SHP77 (cell line): Measurements from ENCODE around the gene C8G.

ENCODE experiments used
- DNase-seq, 2 experiments: peaks; one replicate each; lab custom pipeline; 2025; lab: John Stamatoyannopoulos, UW

Gene C8G

DNA sequence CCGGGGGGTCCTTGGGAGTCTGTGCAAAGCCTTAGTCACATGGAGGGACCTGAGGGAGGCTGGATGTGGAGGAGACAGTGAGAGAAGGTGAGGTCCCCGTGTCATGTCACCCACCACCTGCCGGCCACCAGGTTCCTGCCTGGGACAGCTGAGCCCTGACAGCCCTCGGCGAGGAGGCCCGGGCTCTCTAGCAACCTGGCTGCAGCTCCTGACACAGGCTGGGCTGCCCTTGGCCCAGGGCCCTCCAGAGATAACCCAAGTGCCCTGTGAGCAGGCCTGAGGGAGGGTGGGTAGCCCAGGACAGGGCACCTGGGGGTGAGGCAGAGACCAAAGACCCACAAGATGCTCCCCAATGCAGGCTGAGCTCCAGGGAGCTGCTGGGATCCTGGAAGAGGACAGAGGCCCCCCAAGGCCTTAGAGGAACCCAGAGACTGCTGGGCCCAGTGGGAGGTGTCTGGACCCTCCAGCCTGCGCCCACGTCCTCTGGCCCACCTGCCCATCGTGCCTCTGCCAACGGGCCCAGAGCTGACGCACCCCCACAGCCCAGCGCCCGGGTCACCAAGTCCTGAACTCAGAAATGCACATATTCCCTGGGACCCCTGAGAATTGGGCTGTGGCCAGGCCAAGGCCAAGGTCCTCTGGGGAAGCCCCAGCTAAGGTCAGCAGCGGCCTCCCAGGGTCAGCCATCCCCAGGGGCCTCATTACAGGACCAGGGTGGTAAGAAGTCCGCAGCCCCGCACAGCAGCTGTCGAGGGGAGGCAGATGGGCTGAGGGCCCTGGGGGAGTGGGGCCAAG lies 23.5 kb downstream of the C8G start:
- DNase-seq = no peak

DNA sequence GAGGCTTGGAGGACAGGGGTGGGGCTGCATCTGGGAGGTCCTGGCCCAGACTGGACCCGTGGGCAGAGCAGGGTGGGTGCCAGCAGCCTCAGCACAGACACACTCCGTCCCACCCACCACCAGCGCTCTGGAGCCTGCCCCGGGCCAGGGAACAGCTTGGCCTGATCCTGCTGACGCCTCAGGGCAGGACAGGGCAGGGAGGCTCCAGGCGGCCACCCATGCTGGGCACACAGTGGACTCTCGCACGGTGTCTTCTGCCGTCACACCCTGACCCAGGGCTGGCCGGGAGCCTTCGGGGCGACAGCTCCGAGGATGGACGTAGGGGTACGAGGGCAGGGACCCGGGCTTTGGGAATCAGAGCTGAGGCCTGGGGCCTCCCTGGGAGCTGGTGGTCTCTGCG lies 24.1 kb downstream of the C8G start:
- DNase-seq = no peak

DNA sequence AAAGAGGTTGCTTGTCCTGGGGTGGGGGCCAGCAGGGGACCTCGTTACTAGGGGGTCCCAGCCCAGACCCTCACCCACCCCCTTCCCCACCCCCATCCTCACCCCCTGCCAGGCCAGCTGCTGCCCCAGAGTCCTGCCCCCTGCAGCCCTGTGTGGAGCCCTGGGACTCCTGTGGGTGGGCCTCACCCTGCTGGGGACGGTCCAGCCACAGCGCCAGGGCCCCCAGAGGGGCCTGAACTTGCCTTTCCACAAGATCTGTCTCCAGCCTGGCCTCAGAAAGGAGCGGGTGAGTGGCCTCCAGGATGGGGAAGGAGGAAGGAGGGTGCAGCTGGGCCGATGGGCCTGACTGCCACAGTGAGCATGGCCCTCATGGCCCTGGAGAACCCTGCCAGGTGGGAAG lies 24.7 kb downstream of the C8G start:
- DNase-seq = no peak

DNA sequence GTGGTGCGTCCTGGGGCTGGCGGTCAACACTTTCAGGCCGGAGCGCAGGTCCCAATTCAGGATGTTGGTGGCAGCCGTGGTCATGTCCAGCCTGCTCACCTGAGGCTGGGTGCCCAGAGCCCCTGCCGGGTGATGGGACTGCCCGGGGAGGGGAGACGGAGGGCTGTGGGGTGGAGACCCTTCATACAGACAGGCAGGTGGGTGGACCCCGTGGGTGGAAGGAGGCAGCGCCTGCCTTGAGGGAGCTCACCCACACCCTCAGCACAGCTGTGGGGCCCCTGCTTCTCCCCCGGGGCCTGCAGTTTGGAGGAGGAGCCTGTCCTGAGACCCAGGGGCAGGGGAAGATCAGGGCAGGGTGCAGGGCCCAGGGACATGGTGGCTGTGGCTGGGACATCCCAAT lies 25.3 kb downstream of the C8G start:
- no peak for DNase-seq

DNA sequence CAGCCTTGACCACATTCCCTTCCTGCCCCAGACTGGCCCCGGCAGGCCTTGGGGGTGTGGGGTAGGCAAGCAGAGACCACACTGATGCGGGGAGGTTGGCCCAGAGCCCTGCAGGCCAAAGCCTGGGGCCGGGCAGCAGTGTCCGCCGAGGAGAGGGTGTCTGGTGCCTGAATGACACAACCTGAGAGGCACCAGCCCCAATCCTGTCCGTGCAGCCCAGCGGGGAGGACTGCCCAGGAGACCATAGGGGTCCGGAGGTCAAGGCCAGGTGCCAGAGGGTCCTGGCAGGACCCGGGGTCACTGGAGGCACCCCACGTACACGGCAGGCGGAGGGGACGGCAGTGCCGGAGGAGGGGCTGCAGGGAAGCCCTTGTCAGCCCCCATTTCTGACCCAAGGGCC lies 26.7 kb downstream of the C8G start:
- DNase-seq = no peak

DNA sequence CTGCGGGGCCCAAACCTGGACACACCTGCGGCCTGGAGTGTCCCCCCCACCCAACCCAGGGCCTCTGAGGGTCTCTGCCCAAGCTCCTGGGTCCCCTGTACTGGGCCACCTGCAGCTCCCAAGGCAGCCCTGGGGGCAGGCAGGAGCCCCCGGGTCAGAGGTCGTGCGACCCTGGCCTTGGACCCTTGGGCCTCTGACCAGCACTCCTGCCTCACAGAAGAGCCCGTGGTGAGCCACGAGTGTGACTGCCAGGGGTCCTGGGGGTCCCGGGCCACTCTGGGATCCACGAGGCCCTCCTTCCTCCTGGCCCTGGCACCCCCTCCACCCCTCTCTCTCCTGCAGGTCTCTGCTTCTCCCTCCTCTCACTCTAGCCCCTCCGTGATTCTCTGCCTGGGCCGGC lies 27.3 kb downstream of the C8G start:
- no peak for DNase-seq

DNA sequence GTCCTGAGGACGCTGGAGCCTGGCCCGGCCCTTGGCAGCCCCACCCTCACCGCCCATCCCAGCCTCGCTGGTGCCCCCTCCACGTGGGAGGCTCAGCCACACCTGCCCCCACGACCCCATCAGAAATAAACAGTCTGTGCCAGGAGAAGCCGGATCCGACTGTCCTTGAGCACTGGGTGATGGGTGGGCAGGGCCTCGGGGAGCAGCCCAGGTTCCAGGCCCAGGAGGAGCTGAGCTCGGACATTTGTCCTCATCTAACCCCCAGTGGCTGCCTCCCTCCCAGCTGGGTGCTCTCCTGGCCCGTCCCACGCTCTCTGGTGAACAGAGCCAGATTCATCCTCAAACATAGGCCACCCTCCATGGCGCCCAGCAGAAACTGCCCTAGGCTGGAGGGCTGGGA lies 27.7 kb downstream of the C8G start:
- no peak for DNase-seq

DNA sequence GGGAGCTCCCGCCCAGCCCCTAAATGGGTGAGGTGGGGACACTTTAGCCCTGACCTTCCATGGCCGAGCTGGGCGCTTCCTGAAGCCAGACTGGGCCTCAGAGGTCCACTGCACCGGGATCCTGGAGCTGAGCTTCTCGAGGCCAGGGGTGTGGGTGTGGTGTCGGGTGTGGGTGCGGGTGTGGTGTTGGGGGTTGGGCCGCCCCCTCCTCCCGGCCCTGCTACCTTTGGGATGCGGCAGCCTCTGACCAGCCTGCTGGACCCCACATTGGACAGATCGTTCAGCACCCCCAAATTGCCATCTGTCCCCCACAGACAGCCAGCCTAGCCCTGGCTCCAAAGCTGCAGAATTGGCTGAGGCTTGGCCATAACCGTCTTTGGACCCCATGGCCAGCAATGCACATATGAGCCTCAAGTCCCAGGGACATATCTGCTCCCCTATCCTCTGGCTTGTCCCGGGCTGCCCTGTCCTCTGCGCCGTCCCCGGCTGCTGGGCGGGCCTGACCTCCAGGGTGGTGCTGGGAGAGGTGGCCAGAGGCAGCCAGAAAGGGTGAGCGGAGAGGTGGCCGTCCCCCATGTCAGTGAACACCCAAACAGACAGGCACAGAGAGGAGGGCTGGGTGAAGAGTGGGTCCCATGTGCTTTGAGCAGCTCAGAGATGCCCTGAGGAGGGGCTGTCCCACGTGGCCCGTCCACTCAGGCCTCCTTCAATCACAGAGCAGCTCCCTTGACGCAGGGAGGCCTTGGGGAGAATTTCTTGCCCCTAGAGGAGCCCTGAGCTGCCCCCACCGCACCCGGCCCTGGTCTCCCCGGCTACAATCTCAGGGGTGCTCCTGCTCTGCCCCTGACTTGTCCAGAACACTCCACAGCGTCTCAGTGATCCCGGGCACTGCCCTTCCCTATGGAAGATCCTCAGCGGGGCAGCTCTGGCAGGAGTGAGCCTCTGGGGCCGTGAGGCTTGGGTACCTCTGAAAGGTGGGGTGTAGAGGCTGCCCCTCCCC lies 28.9 kb downstream of the C8G start:
- DNase-seq = no peak

DNA sequence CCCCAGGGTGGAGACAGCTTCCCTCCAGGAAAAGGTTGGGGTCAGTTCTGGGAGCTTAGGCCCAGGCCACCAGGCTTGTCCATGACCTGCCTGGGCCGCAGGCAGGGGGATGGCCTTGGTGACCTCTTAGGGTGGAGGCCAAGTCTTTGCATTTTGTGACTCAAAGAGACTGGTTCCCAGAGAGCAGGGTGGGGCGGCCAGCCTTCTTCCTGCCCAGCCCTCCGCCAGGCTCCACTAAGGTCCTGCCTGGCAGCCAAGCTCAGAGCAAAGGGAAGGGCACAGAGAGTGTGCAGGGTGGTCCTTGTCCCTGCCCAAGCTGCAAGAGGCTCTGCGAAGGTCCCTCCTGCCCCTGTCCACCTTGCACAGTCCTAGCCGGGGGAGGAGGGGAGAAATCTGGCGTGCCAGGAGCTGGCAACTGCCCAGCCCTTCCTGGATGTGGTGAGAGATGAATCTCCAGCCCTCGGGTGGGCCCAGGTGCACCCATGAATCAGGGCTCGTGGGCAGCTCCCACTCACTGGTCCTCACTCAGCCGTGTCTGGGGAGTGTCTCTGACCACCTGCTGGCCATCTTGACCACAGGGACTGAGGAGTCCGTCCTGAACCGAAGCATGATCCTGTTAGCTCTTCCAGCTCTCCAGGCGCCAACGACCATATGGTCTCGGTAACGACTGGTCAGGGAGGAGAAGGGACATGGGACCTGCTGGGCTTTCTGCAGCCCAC lies 29.9 kb downstream of the C8G start:
- no peak for DNase-seq

DNA sequence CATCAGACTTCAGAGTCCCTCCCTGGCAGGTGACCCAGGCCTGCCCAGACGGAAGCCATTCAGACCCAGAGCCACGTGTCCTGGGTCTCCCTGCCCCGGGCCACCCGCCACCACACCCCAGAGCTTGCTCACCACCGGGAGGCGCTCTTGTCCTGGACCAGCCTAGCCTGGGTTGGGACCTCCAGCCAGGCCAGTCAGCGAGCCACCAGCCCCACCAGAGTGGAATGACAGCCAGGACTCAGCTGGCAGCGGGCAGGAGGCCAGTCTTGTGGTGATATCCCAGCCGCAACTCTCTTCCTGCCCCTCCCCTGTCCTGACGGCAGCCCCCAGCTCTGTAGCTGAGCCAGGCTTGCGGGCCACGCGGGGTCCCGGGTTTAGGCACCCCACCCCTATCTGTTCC lies 30.6 kb downstream of the C8G start:
- DNase-seq = no peak

DNA sequence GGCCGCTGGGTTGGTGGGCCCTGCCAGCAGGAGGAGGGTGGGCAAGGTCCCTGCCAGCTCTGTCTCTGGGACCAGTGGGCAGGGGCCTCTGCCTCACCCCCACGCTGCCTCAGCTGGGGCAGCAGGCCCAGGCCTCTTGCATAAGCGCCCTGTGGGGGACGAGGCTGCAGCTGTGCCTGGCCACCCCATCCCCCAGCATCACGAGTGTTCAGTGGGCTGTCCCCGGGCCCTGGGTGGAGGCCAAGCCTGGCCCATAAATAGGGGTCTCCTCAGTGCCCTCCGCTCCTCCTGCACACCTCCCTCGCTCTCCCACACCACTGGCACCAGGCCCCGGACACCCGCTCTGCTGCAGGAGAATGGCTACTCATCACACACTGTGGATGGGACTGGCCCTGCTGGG lies 32.2 kb downstream of the C8G start, which contains the start of gene PTGDS:
Gene PTGDS, plus strand, starts transcription at position 282 of the 400 bp plus-strand sequence. Its CDS starts 75 bp downstream, at position 357.
- DNase-seq = no peak

DNA sequence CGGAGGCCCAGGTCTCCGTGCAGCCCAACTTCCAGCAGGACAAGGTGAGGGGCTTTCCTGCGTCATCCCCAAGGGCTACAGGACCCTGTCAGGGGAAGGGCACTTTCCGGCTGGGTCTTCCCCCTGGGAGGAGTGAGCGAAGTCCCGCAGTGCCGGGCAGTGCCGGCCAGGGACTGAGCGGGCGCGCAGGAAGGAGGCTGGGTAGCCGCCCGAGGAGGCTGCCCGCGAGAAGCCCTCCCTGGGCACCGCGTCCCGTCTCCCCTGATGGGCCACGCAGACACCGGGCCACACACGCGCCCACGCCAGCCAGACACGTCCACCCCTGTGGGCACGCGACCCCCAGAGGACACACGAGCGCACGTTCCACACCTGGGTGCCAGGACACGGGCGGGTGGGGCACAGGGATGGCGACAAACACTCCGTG lies 32.6 kb downstream of the C8G start:
- no peak for DNase-seq

DNA sequence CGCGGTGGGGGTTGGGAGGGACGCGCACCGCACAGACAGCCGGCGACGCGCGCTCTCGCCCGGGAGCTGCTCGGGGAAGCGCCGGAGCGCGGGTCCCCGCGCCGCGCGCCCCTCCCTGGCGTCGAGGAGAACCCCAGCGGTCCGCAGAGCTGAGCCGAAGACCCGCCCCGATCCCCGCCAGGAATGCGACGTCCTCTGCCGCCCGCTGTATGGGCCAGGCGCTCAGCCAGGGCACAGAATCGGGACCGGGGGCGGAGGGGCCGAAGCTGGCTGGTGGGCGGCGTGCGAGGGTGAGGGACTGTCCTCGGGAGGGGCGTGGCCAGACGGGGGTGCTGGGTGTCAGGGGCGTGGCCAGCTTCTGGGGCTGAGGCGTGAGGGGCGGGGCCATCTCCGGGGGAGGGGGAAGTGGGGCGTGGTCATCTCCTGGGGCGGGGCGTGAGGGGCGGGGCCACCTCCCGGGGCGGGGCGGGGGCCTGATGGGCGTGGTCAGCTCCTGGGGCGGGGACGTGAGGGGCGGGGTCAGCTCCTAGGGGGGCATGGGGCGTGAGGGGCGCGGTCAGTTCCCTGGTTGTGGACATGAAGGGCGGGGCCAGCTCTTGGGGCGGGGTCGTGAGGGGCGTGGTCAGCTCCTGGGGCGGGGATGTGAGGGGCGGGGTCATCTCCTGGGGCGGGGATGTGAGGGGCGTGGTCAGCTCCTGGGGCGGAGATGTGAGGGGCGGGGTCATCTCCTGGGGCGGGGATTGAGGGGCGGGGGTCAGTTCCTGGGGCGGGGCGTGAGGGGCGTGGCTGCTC lies 33.2 kb downstream of the C8G start:
- DNase-seq = no peak

DNA sequence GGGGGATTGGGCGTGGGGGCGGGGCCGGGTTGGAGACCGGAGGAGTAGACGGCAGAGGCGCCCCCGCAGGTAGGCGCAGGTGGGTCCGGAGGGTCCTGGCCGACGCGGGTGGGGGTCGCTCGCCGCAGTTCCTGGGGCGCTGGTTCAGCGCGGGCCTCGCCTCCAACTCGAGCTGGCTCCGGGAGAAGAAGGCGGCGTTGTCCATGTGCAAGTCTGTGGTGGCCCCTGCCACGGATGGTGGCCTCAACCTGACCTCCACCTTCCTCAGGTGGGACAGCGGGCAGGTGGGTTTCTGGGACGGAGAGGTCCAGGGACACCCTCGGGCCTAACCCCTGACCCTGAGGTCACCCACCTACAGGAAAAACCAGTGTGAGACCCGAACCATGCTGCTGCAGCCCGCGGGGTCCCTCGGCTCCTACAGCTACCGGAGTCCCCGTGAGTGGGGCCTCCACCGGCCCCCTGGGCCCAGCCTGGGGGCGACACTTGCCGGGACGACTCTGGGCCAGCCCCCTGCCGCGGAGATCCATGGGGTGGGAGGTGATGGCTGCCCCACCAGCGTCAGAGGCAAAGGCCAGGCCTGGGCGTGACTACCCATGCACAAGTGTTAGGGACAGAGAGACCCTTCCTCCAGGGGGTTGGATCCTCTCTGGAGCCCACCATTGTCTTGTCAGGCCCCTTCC lies 34.0 kb downstream of the C8G start:
- no peak for DNase-seq

DNA sequence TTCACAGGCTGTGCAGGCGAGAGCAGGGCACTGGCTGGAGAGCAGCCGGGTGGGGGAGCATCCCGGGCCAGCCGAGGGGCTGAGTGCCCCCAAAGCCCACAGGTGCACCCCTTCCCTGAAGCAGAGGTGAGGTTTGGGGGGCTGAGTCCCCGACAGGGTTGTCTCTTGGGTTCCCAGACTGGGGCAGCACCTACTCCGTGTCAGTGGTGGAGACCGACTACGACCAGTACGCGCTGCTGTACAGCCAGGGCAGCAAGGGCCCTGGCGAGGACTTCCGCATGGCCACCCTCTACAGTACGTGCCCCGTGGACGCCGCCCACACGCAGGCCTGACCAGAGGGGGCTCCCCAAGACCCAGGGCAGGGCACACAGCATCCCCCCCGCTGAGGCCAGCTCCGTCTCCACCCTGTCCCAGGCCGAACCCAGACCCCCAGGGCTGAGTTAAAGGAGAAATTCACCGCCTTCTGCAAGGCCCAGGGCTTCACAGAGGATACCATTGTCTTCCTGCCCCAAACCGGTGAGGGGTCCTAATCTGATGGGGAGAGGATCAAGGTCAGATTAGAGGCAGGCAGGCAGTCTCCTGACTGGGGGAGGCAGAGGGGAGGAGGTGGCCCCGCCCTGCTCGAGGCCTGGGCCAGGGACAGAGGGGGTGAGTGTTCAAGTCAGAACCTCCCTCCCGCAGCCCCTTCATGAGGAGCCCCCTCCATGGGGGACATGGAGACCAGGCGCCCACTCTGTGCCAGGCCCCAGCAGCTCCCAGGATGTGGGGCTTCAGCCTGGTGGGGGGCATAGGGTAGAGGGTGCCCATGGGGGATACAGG lies 34.9 kb downstream of the C8G start:
- no peak for DNase-seq

DNA sequence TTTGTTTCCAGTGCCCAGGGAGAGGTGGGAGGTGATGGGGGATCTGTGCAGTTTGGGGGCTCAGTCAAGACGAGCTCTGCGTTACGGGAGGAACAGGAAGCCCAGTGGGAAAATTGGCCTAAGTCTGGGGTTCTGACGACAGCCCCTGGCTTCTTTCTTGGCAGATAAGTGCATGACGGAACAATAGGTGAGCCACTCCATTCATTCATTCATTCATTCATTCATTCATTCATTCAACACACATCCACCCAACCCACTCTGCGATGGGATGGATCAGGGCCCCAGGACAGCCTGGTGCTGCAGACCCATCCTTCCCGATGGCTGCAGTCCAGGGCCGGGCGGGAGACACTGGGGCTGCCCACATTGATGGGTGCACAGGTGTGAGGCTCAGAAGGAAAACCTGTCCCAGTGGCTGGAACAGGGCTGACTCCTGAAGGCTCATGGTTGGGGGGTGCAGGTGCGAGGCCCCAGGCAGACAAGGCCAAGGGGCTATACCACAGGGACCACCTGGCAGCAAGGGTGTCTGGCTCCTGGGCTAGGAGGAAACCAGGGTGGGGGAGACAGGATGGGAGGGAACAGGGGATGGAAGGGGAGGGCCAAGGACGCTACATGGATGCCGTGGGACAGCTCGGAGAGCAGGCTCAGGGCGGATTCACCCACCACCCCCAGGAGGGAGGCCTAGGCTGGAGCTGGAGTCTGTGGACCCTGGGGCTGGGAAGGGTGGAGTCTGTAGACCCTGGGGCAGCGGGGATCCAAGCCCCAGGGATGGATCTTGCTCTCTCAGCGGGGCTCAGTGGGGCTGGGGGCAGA lies 35.8 kb downstream of the C8G start:
- DNase-seq = no peak

DNA sequence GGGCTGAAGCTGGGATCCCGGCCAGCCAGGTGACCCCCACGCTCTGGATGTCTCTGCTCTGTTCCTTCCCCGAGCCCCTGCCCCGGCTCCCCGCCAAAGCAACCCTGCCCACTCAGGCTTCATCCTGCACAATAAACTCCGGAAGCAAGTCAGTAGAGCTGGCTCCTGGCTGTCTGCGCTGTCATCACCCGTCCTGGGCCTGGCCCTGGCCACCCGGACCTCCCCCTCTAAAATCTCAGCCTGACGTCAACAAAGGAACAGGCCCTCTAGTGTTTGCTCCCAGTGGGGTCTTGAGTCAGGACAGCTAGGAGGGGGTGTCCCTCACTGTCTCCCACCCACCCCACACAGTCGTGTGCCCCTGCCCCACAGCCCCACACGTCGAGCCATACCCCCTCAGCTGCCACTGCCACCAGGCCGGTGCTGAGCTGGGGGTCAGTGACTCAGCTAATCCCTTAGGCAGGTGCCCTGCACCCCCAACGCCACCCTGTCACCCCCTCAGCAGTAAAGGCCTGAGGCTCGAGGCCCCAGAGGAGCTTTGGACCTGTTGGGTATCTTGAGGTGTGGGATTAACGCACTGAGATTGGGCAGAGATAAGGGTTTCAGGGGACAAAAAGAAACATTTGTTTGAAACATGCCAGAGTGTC lies 36.7 kb downstream of the C8G start:
- no peak for DNase-seq

DNA sequence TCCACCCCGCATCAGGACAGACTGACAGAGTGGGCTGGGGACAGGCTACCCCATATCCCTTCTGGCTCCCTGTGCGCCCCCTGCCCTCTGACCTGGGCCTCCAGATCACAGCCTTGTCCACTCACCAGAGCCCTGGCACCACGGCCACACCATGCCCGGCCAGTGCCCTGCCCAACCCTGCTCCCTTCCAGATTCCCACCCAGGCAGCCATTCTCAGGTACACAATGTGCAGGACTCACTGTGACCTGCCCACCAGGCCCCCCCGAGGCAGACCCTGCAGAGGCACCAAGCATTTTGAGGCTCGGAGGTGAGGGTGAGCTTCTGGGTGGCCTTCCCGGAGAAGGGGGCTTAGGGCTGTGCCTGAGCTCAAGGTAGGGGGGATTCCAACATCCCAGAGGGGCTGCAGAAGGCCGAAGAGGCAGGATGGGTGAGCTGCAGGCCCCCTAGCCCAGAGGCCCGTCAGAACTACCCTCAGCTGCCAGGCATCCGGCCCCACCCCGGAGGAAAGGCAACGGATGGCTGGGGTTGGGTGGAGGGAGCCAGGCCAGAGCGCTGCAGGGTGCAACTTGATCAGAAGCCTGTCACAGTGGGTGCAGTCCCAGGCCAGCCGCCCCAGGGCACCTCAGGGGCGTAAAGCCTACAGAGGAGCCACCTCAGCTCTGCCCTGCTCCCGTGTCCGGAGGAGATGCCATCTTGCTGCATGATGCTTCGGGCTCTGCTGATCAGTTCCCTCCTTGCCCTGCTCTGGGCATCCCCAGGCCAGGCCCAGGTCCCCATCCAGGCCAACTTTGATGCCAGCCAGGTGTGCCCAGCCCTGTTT lies 37.4 kb downstream of the C8G start, which contains the start of gene LCNL1:
Gene LCNL1, plus strand, starts transcription at position 762 of the 820 bp plus-strand sequence. CDS start 594 bp downstream, outside the sequence.
- DNase-seq = no peak
